Measurements from ENCODE around the gene SMARCA2. TPM values are rescaled to one million over a fixed set of nuclear protein-coding genes. Genes with fewer than 3 reads are reported as not detected.

The SMARCA2 gene
- total RNA-seq, 1 experiment from 2014 or later, result 27.9 TPM

DNA sequence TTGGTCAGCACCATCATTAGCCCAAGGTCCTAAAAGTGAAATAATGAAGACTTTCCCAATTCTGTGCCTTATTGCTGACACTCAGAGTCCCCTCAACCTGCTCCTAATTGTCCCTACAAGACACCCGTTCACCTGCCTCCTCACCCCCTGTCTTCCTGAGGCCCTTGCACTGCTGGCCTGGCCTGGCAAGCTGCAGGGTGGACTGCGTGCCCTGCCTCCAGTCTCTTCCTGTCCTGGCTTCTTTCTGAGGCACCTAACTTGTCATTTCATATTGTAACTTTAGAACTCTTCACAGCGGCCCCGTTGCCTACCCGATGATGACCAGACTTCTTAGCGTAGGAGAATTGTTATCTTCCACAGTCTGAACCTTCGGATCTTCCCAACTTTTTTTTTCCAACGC lies 153.9 kb downstream of the SMARCA2 start:
- Histone ChIP-seq H3K9ac (ENCODE audit: low read length) (no peak overlapping the region), H3K36me3 (ENCODE audit: low read depth, low read length) (no peaks in the 10 kb centered on the region), H3K4me2 (ENCODE audit: low read length) (no peak overlapping the region), H3K9me2 (replicated peaks; ENCODE audit: low read length) (no peaks in the 10 kb centered on the region), H3K4me3 (ENCODE audit: low read length) (no peak overlapping the region), H3K79me2 (ENCODE audit: low read length) (no peaks in the 10 kb centered on the region), H3K27ac (ENCODE audit: low read length) (no peak overlapping the region), H2AFZ (ENCODE audit: low read length) (no peak overlapping the region), H3K4me1 (ENCODE audit: insufficient read depth, low read length) (no peaks in the 10 kb centered on the region), H3K27me3 (ENCODE audit: low read length) (no peaks in the 10 kb centered on the region), H3F3A (ENCODE audit: low read length, unreplicated experiment) (no peaks in the 10 kb centered on the region), H3K9me3 (ENCODE audit: low read length) (no peaks in the 10 kb centered on the region), H4K20me1 (ENCODE audit: low read length) (no peaks in the 10 kb centered on the region)
- TF ChIP-seq EZH2 (IDR thresholded peaks at IDR 0.05; ENCODE audit: low read length, unreplicated experiment) (no peak), EZH2phosphoT487 (IDR thresholded peaks at IDR 0.05; ENCODE audit: borderline replicate concordance, low read length) (no peak)
- TF ChIP-seq, protein P1, sequence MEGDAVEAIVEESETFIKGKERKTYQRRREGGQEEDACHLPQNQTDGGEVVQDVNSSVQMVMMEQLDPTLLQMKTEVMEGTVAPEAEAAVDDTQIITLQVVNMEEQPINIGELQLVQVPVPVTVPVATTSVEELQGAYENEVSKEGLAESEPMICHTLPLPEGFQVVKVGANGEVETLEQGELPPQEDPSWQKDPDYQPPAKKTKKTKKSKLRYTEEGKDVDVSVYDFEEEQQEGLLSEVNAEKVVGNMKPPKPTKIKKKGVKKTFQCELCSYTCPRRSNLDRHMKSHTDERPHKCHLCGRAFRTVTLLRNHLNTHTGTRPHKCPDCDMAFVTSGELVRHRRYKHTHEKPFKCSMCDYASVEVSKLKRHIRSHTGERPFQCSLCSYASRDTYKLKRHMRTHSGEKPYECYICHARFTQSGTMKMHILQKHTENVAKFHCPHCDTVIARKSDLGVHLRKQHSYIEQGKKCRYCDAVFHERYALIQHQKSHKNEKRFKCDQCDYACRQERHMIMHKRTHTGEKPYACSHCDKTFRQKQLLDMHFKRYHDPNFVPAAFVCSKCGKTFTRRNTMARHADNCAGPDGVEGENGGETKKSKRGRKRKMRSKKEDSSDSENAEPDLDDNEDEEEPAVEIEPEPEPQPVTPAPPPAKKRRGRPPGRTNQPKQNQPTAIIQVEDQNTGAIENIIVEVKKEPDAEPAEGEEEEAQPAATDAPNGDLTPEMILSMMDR (conservative IDR thresholded peaks at IDR 0.05; ENCODE audit: low read depth, low read length), result no peak
- no TSS peak for BruUV-seq (replicated peaks)
- DNase-seq (no peak), ATAC-seq (no peak)
- intact Hi-C loops (cut with micrococcal nuclease), result no loop called here
- CTCF ChIA-PET, result no interaction called here
- POLR2A ChIA-PET (ENCODE audit: unreplicated experiment), result no interaction called here

- ATAC-seq, result no peak
- Histone ChIP-seq H3K4me2 (ENCODE audit: low read length) (no peak overlapping the region), H3K27me3 (ENCODE audit: low read length) (no peaks in the 10 kb centered on the region), H2AFZ (ENCODE audit: low read length) (no peak overlapping the region), H3K27ac (ENCODE audit: low read length) (no peak overlapping the region), H3K9me3 (ENCODE audit: low read length) (no peaks in the 10 kb centered on the region), H3K4me3 (ENCODE audit: low read length) (no peak overlapping the region), H3K79me2 (ENCODE audit: low read length) (no peaks in the 10 kb centered on the region), H4K20me1 (ENCODE audit: low read length) (no peaks in the 10 kb centered on the region), H3F3A (ENCODE audit: low read length, unreplicated experiment) (no peaks in the 10 kb centered on the region), H3K9ac (ENCODE audit: low read length) (no peak overlapping the region), H3K4me1 (ENCODE audit: insufficient read depth, low read length) (no peaks in the 10 kb centered on the region), H3K36me3 (ENCODE audit: low read depth, low read length) (no peaks in the 10 kb centered on the region), H3K9me2 (replicated peaks; ENCODE audit: low read length) (no peaks in the 10 kb centered on the region)
- no peak for DNase-seq
- ChIA-PET CTCF (no interaction called here), POLR2A (ENCODE audit: unreplicated experiment) (interaction anchor here (0.5 kb wide), 1 partner anchor 245 kb away, joined by 3 read pairs; no protein-coding TSS in a partner anchor)
- intact Hi-C loops (cut with micrococcal nuclease), result no loop called here
- BruUV-seq (replicated peaks), result no TSS peak
- TF ChIP-seq EZH2phosphoT487 (IDR thresholded peaks at IDR 0.05; ENCODE audit: borderline replicate concordance, low read length), result no peak
- TF ChIP-seq, protein P1 (conservative IDR thresholded peaks at IDR 0.05; ENCODE audit: low read depth, low read length), result no peak
- no peak for TF ChIP-seq EZH2 (IDR thresholded peaks at IDR 0.05; ENCODE audit: low read length, unreplicated experiment)
Observed at GRCh38 chr9:2170722-2171121, 155.6 kb downstream of the SMARCA2 start.

- POLR2A ChIA-PET (ENCODE audit: unreplicated experiment), result no interaction called here
- TF ChIP-seq EZH2 (IDR thresholded peaks at IDR 0.05; ENCODE audit: low read length, unreplicated experiment) (no peak), EZH2phosphoT487 (IDR thresholded peaks at IDR 0.05; ENCODE audit: borderline replicate concordance, low read length) (no peak)
- TF ChIP-seq, protein P1 (conservative IDR thresholded peaks at IDR 0.05; ENCODE audit: low read depth, low read length), result no peak
- Histone ChIP-seq H3K27ac (ENCODE audit: low read length) (no peak overlapping the region), H3K9ac (ENCODE audit: low read length) (no peak overlapping the region), H3K36me3 (ENCODE audit: low read depth, low read length) (no peaks in the 10 kb centered on the region), H2AFZ (ENCODE audit: low read length) (no peak overlapping the region), H3K4me3 (ENCODE audit: low read length) (no peak overlapping the region), H3F3A (ENCODE audit: low read length, unreplicated experiment) (no peaks in the 10 kb centered on the region), H4K20me1 (ENCODE audit: low read length) (no peaks in the 10 kb centered on the region), H3K79me2 (ENCODE audit: low read length) (no peaks in the 10 kb centered on the region), H3K4me2 (ENCODE audit: low read length) (no peak overlapping the region), H3K27me3 (ENCODE audit: low read length) (no peaks in the 10 kb centered on the region), H3K9me2 (replicated peaks; ENCODE audit: low read length) (no peaks in the 10 kb centered on the region), H3K4me1 (ENCODE audit: insufficient read depth, low read length) (no peaks in the 10 kb centered on the region), H3K9me3 (ENCODE audit: low read length) (no peaks in the 10 kb centered on the region)
- BruUV-seq (replicated peaks), result no TSS peak
- ATAC-seq (no peak), DNase-seq (no peak)
- intact Hi-C loops (cut with micrococcal nuclease), result no loop called here
- CTCF ChIA-PET, result no interaction called here
Observed at GRCh38 chr9:2173170-2173569, 158.0 kb downstream of the SMARCA2 start.

Measured in PC-3 (cell line).